Panc1 (cell line): Measurements from ENCODE around the gene DEFB108B.
"Not testable (repeated sequence)": the region's sequence is repeated elsewhere in the genome, so short reads cannot be mapped to it uniquely, and the experiment has no call there.

Experiments used
- CTCF ChIP-seq: fragments of 450-650 bp; IDR thresholded peaks from 2 replicates; pipeline ENCODE4 v1.5.1; 2017; ENCODE audit warnings: mild to moderate bottlenecking
- REST ChIP-seq, 2 experiments: IDR thresholded peaks; 2 replicates each; pipeline ENCODE4 v1.6.1; 2011 to 2012; ENCODE audit warnings: low read depth in 2 of 2, control low read depth in 1 of 2, low read length in 1 of 2, mild to moderate bottlenecking in 1 of 2, moderate library complexity in 1 of 2; ENCODE audit not compliant: insufficient read depth in 1 of 2
- SIN3A ChIP-seq: IDR thresholded peaks from 2 replicates; pipeline ENCODE4 v1.6.1; 2012; ENCODE audit warnings: low read depth, mild to moderate bottlenecking, low read length, moderate library complexity, borderline replicate concordance; ENCODE audit not compliant: insufficient read depth
- TCF7L2 ChIP-seq: IDR thresholded peaks from 2 replicates; pipeline ENCODE4 v1.6.1; 2011; ENCODE audit warnings: mild to moderate bottlenecking, low read depth, low read length, inconsistent platforms

- TF ChIP-seq CTCF; TCF7L2; REST (IDR thresholded peaks at IDR 0.05; ENCODE audit: insufficient read depth in 1 of 2, low read depth in 2 of 2, low read length in 1 of 2); SIN3A: not testable (repeated sequence)
These were observed 45.1 kb upstream of the DEFB108B start for GRCh38 chr11:71787824-71788454.
